C4-2B (cell line): ENCODE data around the gene KMT2E.

Experiments used
- H3K27ac ChIP-seq: fragments of 450-650 bp; 2 replicates; pipeline ENCODE4 v1.5.1; 2017
- ZFX ChIP-seq: fragments of 450-650 bp; IDR thresholded peaks from 2 replicates; pipeline ENCODE4 v1.6.1; 2017
- TF ChIP-seq, protein P1 (sequence below): fragments of 450-650 bp; conservative IDR thresholded peaks from 2 replicates; pipeline ENCODE4 v1.5.1; 2017; ENCODE audit warnings: mild to moderate bottlenecking

KMT2E gene

DNA sequence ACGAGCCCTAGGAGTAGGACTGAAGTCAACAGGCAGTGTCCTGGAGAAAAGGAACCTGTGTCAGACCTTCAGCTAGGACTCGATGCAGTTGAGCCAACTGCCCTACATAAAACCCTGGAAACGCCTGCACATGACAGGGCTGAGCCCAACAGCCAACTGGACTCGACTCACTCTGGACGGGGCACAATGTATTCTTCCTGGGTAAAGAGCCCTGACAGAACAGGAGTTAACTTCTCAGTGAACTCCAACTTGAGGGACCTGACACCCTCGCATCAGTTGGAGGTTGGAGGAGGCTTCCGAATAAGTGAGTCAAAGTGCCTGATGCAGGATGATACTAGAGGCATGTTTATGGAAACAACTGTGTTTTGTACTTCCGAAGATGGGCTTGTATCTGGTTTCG is 93.5 kb downstream of the KMT2E start:
- TF ChIP-seq, protein P1, sequence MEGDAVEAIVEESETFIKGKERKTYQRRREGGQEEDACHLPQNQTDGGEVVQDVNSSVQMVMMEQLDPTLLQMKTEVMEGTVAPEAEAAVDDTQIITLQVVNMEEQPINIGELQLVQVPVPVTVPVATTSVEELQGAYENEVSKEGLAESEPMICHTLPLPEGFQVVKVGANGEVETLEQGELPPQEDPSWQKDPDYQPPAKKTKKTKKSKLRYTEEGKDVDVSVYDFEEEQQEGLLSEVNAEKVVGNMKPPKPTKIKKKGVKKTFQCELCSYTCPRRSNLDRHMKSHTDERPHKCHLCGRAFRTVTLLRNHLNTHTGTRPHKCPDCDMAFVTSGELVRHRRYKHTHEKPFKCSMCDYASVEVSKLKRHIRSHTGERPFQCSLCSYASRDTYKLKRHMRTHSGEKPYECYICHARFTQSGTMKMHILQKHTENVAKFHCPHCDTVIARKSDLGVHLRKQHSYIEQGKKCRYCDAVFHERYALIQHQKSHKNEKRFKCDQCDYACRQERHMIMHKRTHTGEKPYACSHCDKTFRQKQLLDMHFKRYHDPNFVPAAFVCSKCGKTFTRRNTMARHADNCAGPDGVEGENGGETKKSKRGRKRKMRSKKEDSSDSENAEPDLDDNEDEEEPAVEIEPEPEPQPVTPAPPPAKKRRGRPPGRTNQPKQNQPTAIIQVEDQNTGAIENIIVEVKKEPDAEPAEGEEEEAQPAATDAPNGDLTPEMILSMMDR: no peak
- TF ChIP-seq ZFX: no peak
- no peak overlapping the region for H3K27ac ChIP-seq

DNA sequence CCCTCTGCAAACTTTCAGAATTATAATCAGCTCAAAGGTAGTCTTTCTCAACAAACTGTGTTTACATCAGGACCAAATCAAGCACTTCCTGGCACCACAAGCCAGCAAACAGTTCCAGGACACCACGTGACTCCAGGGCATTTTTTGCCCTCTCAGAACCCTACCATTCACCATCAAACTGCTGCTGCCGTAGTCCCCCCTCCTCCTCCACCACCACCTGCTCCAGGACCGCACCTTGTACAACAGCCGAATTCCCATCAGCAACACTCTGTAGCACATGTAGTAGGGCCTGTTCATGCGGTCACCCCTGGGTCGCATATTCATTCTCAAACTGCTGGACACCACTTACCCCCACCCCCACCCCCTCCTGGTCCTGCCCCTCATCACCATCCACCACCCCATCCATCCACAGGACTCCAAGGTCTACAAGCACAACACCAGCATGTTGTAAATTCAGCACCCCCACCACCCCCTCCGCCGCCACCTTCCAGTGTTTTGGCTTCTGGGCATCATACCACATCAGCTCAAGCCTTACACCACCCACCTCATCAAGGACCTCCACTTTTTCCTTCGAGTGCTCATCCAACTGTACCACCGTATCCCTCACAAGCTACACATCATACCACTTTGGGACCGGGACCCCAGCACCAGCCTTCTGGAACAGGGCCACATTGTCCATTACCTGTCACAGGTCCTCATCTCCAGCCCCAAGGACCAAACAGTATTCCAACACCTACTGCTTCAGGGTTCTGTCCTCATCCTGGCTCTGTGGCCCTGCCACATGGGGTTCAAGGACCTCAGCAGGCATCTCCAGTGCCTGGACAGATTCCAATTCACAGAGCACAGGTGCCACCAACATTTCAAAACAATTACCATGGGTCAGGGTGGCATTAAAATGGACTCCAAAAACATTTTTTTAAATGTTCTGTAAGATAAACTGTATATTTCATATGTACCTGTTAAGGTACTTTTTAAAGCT is 98.7 kb downstream of the KMT2E start:
- H3K27ac ChIP-seq: no peak overlapping the region
- no peak for TF ChIP-seq ZFX
- TF ChIP-seq, protein P1: no peak

DNA sequence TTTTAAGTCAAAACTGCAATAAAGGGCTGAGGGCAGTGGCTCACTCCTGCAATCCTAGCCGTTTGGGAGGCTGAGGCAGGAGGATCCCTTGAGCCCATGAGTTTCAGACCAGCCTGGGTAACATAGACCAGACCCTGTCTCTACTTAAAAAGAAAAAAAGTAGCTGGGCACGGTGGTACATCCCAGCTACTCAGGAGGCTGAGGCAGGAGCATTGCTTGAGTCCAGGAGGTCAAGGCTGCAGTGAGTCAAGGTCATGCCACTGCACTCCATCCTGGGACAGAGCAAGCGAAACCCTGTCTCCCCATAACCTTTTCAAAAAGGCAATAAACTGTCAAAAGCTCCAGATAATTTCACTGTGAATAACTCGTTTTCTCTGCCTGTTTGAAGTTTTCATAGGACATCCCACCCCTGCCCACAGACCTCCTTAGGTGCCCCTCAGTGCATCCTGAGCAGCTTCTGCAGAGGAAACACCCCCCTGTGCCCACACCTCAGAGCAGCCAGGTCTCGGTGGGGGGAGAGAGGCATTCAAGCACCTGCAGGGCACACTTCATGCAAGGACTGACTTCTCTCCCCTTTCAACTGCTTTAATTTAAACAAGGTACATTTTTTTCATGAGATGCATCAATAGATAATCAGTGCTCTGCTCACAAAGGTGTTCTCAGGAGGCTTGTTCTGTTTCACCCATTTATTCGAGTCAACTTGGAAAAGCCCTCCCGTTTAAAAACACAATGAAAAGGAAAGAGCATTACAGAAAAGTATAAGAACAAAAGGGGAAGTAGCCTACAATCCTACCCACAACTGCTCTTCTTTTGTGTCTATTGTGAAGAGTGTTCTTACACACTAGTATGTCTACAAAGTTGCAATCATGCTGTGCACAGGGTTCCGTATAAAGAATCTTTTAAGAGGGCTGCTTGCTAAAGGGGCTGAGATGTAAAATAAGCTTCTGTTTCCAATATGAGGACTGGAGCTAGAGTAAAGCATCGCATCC is 104.9 kb downstream of the KMT2E start:
- TF ChIP-seq ZFX: no peak
- TF ChIP-seq, protein P1: no peak
- no peak overlapping the region for H3K27ac ChIP-seq

DNA sequence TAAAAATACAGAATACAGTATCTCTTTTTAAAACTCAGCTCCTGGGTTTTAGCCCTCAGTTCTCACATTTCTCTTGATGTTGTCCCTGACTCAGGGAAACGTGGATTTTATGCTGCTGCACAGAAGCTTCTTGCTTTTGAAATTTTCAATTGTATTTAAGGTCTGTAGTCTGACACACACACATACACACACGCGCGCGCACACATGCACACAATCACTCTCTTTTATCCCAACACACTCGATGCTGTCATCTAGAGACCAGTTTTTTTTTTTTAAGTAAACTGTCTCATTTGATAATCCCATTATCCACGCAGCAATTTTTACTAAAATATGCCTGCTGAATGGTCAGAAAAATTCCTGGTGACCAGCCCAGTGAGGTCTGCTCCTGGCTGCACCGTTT is 108.6 kb downstream of the KMT2E start:
- H3K27ac ChIP-seq: no peak overlapping the region
- TF ChIP-seq, protein P1: no peak
- no peak for TF ChIP-seq ZFX

DNA sequence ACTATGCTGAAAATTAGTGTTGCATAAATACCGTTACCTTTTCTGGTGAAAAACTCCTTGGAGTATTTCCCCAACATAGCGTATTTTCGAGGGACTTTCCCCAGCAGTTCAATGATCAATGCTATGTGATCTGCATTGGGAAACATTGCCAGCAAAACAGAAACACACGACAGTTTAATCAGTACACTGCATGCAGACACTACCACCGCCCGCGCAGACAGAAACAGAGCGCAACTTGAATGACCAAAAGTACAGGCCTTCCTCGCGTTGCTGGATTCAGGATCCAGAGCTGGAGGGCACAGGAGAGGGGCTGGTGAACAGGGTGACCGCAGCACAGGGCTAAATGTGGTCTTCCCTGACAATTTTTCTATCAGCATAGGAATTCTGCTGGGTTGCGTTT is 111.7 kb downstream of the KMT2E start:
- TF ChIP-seq, protein P1: no peak
- TF ChIP-seq ZFX: no peak
- H3K27ac ChIP-seq: no peak overlapping the region

DNA sequence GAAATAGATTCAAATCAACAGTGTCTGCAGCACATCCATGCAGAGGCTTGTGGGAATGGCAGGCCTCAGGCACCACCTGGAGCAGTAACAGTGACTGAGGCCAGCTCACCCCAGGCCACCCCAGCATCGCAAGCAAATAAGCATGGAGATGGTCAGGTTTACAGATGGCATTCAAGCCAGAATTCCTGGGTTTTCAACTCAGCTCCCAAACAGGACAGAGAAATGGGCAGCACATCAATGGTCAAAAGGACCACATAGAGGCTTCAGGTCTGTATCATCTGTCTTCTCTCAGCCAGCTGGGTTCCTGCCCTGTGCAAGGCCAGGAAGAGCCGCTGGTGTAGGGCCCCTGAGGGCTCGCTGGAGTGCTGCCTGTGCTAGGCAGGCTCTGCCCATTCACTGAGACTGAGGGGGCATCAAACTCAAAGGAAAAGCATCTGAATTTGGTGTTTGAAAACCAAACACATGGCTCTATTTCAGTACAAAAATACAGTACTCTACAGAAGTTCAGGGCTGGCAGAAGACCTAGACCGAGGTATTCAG is 112.5 kb downstream of the KMT2E start:
- no peak overlapping the region for H3K27ac ChIP-seq
- no peak for TF ChIP-seq ZFX
- TF ChIP-seq, protein P1: no peak
